ENCODE measurements around the gene MORF4L2.

The MORF4L2 gene

GRCh38 chrX:103631145-103631544 lies 55.4 kb downstream of the MORF4L2 start:
- DNase-seq (ENCODE audit: low read depth in 2 of 2): no peak

GRCh38 chrX:103630171-103630511 lies 56.4 kb downstream of the MORF4L2 start:
- no peak for DNase-seq (ENCODE audit: low read depth in 2 of 2)

GRCh38 chrX:103629318-103630170 lies 57.0 kb downstream of the MORF4L2 start:
- DNase-seq (ENCODE audit: low read depth in 2 of 2): no peak

- no peak for DNase-seq (ENCODE audit: low read depth in 2 of 2)
These were observed 57.8 kb downstream of the MORF4L2 start, which contains the start of gene TCEAL1 for GRCh38 chrX:103628386-103629317. TCEAL1 (plus strand) TSS chrX:103628975; CDS start chrX:103629917, 942 bp downstream.

GRCh38 chrX:103626855-103627254 lies 59.6 kb downstream of the MORF4L2 start:
- no peak for DNase-seq (ENCODE audit: low read depth in 2 of 2)

Measured in stimulated activated CD8-positive, alpha-beta memory T cell treated with anti-CD3 and anti-CD28 coated beads, Interleukin-15, amount 100 ng/mL, for 4 hours (primary cell).